Forelimb muscle (tissue), 1 donor: Measurements from ENCODE around the gene ADAM19. TPM values are rescaled to one million over a fixed set of nuclear protein-coding genes. Genes with fewer than 3 reads are reported as not detected.
A peak's percentile ranks its signal among the peaks of the same experiment; 100 is the strongest.

Experiments
- DNase-seq: peaks from one replicate; pipeline ENCODE4 v3.0.0-alpha.2; 2013; ENCODE audit warnings: low read depth
- polyA plus RNA-seq: library from polyadenylated mRNA; unstranded; fragments of 120-200 nt; gene quantifications from one replicate; pipeline ENCODE4 v1.2.1, GENCODE V29; 2013; ENCODE audit not compliant: insufficient read length

The ADAM19 gene
- polyA plus RNA-seq, 1 donor = 17.2 TPM

GRCh38 chr5:157463621-157464518 is 111.7 kb downstream of the ADAM19 start:
- no peak for DNase-seq

GRCh38 chr5:157463081-157463480 is 112.5 kb downstream of the ADAM19 start:
- DNase-seq = no peak

- no peak for DNase-seq
Observed at GRCh38 chr5:157460921-157461792, 114.4 kb downstream of the ADAM19 start.

GRCh38 chr5:157459715-157460599 is 115.6 kb downstream of the ADAM19 start, which contains the start of gene NIPAL4:
NIPAL4 (plus strand) TSS chr5:157460213; CDS start chr5:157460321, 108 bp downstream.
- no peak for DNase-seq

GRCh38 chr5:157458835-157459234 is 116.7 kb downstream of the ADAM19 start:
- DNase-seq = no peak

GRCh38 chr5:157457391-157457790 is 118.2 kb downstream of the ADAM19 start:
- no peak for DNase-seq

- DNase-seq = no peak
Observed at GRCh38 chr5:157456301-157456700, 119.3 kb downstream of the ADAM19 start.

GRCh38 chr5:157455057-157455456 is 120.5 kb downstream of the ADAM19 start:
- no peak for DNase-seq

- DNase-seq = no peak
Observed at GRCh38 chr5:157454273-157454672, 121.3 kb downstream of the ADAM19 start.

GRCh38 chr5:157451806-157452205 is 123.8 kb downstream of the ADAM19 start:
- no peak for DNase-seq

GRCh38 chr5:157450024-157450423 is 125.6 kb downstream of the ADAM19 start:
- DNase-seq = no peak

GRCh38 chr5:157449011-157449723 is 126.4 kb downstream of the ADAM19 start:
- DNase-seq = no peak

GRCh38 chr5:157447201-157447637 is 128.4 kb downstream of the ADAM19 start:
- no peak for DNase-seq

- no peak for DNase-seq
Observed at GRCh38 chr5:157446412-157446935, 129.1 kb downstream of the ADAM19 start.

- DNase-seq = no peak
Observed at GRCh38 chr5:157445745-157446411, 129.7 kb downstream of the ADAM19 start.

GRCh38 chr5:157444224-157444623 is 131.4 kb downstream of the ADAM19 start:
- no peak for DNase-seq

GRCh38 chr5:157443041-157443549 is 132.5 kb downstream of the ADAM19 start:
- DNase-seq = peak; percentile 73

GRCh38 chr5:157434096-157434495 is 141.5 kb downstream of the ADAM19 start:
- no peak for DNase-seq

GRCh38 chr5:157431544-157432200 is 143.9 kb downstream of the ADAM19 start:
- DNase-seq = peak; percentile 38
